SK-N-SH (cell line): Measurements from ENCODE around the gene HBA1.
"Not testable (repeated sequence)": the region's sequence is repeated elsewhere in the genome, so short reads cannot be mapped to it uniquely, and the experiment has no call there.

ENCODE experiments used
- CHD2 ChIP-seq: fragments of 150-350 bp; IDR thresholded peaks from 2 replicates; pipeline ENCODE4 v1.6.1; 2018; ENCODE audit warnings: low read length; ENCODE audit not compliant: partially characterized antibody
- EP300 ChIP-seq, 2 experiments: IDR thresholded peaks; 2 replicates each; pipeline versions ENCODE4 v1.4.0 to v1.6.1; 2012; ENCODE audit warnings: borderline replicate concordance in 1 of 2, low read depth in 1 of 2, low read length in 1 of 2
- EZH2phosphoT487 ChIP-seq: fragments of 200-600 bp; sonication (generic); IDR thresholded peaks from 2 replicates; pipeline ENCODE4 v1.6.1; 2017; ENCODE audit warnings: low read depth, mixed run types, mild to moderate bottlenecking, antibody characterized with exemption, moderate library complexity, borderline replicate concordance
- NRF1 ChIP-seq: IDR thresholded peaks from 2 replicates; pipeline ENCODE4 v1.6.1; 2012; ENCODE audit warnings: low read depth, mild to moderate bottlenecking, low read length
- POLR2AphosphoS5 ChIP-seq: IDR thresholded peaks from 2 replicates; pipeline ENCODE4 v1.6.1; 2012; ENCODE audit warnings: low read depth, low read length
- RFX5 ChIP-seq: IDR thresholded peaks from 2 replicates; pipeline ENCODE4 v1.6.1; 2012; ENCODE audit warnings: mild to moderate bottlenecking, improper control_type of control experiment, low read length
- TAF1 ChIP-seq: IDR thresholded peaks from 2 replicates; pipeline ENCODE4 v1.6.1; 2012; ENCODE audit warnings: low read depth, mild to moderate bottlenecking, low read length, moderate library complexity, borderline replicate concordance
- TEAD4 ChIP-seq: IDR thresholded peaks from 2 replicates; pipeline ENCODE4 v1.4.0; 2012; ENCODE audit warnings: mild to moderate bottlenecking, borderline replicate concordance; ENCODE audit not compliant: insufficient read depth
- TF ChIP-seq, protein P1 (sequence below): fragments of 200-600 bp; sonication (generic); IDR thresholded peaks from 2 replicates; pipeline ENCODE4 v1.6.1; 2017; ENCODE audit warnings: antibody characterized with exemption, mild to moderate bottlenecking, moderate library complexity

DNA sequence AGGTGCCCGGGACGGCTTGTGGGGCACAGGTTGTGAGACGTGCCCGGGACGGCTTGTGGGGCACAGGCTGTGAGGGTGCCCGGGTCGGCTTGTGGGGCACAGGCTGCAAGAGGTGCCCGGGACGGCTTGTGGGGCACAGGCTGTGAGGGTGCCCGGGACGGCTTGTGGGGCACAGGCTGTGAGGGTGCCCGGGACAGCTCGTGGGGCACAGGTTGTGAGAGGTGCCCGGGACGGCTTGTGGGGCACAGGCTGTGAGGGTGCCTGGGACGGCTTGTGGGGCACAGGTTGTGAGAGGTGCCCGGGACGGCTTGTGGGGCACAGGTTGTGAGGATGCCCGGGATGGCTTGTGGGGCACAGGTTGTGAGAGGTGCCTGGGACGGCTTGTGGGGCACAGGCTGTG is 16.2 kb upstream of the HBA1 start:
- not testable (repeated sequence) for TF ChIP-seq CHD2; NRF1; RFX5; EZH2phosphoT487; TAF1; EP300 (IDR thresholded peaks at IDR 0.05; ENCODE audit: borderline replicate concordance in 1 of 2, low read depth in 1 of 2, low read length in 1 of 2); POLR2AphosphoS5; TEAD4
- TF ChIP-seq, protein P1, sequence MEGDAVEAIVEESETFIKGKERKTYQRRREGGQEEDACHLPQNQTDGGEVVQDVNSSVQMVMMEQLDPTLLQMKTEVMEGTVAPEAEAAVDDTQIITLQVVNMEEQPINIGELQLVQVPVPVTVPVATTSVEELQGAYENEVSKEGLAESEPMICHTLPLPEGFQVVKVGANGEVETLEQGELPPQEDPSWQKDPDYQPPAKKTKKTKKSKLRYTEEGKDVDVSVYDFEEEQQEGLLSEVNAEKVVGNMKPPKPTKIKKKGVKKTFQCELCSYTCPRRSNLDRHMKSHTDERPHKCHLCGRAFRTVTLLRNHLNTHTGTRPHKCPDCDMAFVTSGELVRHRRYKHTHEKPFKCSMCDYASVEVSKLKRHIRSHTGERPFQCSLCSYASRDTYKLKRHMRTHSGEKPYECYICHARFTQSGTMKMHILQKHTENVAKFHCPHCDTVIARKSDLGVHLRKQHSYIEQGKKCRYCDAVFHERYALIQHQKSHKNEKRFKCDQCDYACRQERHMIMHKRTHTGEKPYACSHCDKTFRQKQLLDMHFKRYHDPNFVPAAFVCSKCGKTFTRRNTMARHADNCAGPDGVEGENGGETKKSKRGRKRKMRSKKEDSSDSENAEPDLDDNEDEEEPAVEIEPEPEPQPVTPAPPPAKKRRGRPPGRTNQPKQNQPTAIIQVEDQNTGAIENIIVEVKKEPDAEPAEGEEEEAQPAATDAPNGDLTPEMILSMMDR: not testable (repeated sequence)
